ENCODE results near the gene MTMR12.

DNA sequence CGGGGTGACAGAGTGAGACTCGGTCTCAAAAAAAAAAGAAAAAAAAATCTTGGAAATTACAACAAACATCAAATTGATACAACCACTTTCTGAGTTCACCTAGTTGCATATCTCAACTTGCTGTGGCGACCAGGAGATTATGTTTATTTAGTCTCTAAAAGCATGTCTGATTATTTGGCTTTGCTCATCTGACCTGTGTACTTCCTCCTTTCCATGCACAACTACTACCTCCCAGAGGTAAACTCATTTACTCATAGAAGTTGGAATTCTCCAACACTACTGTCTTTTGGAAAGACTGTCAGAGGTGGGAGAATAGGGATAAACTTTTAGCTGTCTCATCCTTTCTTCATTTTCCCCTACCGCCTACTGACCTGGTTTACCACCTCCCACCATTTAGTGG is 42.6 kb downstream of the MTMR12 start:
- TF ChIP-seq CTCF (conservative IDR thresholded peaks at IDR 0.05; ENCODE audit: low read depth in 2 of 2) (no peak), ZNF114 (CRISPR knock-in tag; IDR thresholded peaks at IDR 0.05) (no peak), ETS1 (IDR thresholded peaks at IDR 0.05) (no peak), CREB1 (CRISPR knock-in tag; IDR thresholded peaks at IDR 0.05; ENCODE audit: low read depth) (no peak), EZH2phosphoT487 (IDR thresholded peaks at IDR 0.05; ENCODE audit: unreplicated experiment) (no peak), EZH2 (IDR thresholded peaks at IDR 0.05; ENCODE audit: low read depth, unreplicated experiment) (no peak), POLR2AphosphoS5 (IDR thresholded peaks at IDR 0.05; ENCODE audit: low read depth) (no peak), ZNF331 (CRISPR knock-in tag; IDR thresholded peaks at IDR 0.05; ENCODE audit: low read depth) (no peak), NANOG (IDR thresholded peaks at IDR 0.05; ENCODE audit: borderline replicate concordance) (no peak)
- TF ChIP-seq, protein P1, sequence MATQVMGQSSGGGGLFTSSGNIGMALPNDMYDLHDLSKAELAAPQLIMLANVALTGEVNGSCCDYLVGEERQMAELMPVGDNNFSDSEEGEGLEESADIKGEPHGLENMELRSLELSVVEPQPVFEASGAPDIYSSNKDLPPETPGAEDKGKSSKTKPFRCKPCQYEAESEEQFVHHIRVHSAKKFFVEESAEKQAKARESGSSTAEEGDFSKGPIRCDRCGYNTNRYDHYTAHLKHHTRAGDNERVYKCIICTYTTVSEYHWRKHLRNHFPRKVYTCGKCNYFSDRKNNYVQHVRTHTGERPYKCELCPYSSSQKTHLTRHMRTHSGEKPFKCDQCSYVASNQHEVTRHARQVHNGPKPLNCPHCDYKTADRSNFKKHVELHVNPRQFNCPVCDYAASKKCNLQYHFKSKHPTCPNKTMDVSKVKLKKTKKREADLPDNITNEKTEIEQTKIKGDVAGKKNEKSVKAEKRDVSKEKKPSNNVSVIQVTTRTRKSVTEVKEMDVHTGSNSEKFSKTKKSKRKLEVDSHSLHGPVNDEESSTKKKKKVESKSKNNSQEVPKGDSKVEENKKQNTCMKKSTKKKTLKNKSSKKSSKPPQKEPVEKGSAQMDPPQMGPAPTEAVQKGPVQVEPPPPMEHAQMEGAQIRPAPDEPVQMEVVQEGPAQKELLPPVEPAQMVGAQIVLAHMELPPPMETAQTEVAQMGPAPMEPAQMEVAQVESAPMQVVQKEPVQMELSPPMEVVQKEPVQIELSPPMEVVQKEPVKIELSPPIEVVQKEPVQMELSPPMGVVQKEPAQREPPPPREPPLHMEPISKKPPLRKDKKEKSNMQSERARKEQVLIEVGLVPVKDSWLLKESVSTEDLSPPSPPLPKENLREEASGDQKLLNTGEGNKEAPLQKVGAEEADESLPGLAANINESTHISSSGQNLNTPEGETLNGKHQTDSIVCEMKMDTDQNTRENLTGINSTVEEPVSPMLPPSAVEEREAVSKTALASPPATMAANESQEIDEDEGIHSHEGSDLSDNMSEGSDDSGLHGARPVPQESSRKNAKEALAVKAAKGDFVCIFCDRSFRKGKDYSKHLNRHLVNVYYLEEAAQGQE (IDR thresholded peaks at IDR 0.05; ENCODE audit: unreplicated experiment): no peak

Measured in GM23338 (cell line).